ENCODE measurements around the gene NDRG3. TPM values are rescaled to one million over a fixed set of nuclear protein-coding genes. Genes with fewer than 3 reads are reported as not detected.
A peak's percentile ranks its signal among the peaks of the same experiment; 100 is the strongest.

The NDRG3 gene
- total and polyA plus RNA-seq, 2 donors from 2014 or later = 25.3 to 26.4 TPM

DNA sequence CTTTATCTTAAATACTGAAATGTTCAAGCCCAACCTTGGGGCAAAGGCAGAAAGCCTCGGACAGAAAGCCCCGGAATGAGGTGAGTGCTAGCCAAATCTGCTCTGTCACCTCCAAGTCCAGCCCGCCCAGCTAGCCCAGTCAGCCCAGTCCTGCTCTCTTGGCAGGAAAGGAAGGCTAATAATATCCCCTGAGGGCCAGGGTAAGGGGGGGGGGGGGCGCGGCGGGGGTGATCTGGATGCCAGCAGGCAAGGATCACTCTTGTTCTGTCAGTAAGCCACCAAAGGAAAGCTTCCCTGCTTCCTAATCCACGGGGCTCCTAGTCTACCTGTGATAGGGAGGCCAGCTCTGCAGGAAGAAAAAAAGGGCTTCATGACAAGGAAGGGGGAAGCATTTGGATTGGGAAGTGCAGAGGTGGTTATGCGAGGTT is 1.1 kb downstream of the NDRG3 start:
- Histone ChIP-seq H3K27ac (ENCODE audit: low read depth in 2 of 2, low read length in 2 of 2) (no peak overlapping the region), H3K36me3 (ENCODE audit: control insufficient read depth in 2 of 3, insufficient read depth in 3 of 3, low read length in 3 of 3) (no peaks in the 10 kb centered on the region), H3K9ac (ENCODE audit: low read length in 3 of 3) (peak overlapping the region in 1 of 3 donors; percentile 82), H3K27me3 (ENCODE audit: control insufficient read depth, insufficient read depth, low read length) (no peaks in the 10 kb centered on the region), H3K4me3 (ENCODE audit: low read length in 3 of 3) (peak overlapping the region; percentile 12 to 89 (median 86)), H3K4me1 (ENCODE audit: control insufficient read depth in 2 of 3, insufficient read depth in 2 of 3, low read depth in 1 of 3, low read length in 3 of 3) (peaks cover 0 to 8% (median 3%) of the 10 kb centered on the region in 3 donors), H3K9me3 (ENCODE audit: control insufficient read depth in 2 of 3, insufficient read depth in 1 of 3, low read length in 3 of 3) (no peaks in the 10 kb centered on the region)
- TF ChIP-seq, protein P1, sequence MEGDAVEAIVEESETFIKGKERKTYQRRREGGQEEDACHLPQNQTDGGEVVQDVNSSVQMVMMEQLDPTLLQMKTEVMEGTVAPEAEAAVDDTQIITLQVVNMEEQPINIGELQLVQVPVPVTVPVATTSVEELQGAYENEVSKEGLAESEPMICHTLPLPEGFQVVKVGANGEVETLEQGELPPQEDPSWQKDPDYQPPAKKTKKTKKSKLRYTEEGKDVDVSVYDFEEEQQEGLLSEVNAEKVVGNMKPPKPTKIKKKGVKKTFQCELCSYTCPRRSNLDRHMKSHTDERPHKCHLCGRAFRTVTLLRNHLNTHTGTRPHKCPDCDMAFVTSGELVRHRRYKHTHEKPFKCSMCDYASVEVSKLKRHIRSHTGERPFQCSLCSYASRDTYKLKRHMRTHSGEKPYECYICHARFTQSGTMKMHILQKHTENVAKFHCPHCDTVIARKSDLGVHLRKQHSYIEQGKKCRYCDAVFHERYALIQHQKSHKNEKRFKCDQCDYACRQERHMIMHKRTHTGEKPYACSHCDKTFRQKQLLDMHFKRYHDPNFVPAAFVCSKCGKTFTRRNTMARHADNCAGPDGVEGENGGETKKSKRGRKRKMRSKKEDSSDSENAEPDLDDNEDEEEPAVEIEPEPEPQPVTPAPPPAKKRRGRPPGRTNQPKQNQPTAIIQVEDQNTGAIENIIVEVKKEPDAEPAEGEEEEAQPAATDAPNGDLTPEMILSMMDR (IDR thresholded peaks at IDR 0.05; ENCODE audit: borderline replicate concordance, extremely low read depth, insufficient read depth) = no peak
- intact Hi-C loops (cut with DNase I) = no loop called here
- FAIRE-seq = no peak
- peak in 3 of 5 donors; percentile 11 to 46 (median 17) for DNase-seq

DNA sequence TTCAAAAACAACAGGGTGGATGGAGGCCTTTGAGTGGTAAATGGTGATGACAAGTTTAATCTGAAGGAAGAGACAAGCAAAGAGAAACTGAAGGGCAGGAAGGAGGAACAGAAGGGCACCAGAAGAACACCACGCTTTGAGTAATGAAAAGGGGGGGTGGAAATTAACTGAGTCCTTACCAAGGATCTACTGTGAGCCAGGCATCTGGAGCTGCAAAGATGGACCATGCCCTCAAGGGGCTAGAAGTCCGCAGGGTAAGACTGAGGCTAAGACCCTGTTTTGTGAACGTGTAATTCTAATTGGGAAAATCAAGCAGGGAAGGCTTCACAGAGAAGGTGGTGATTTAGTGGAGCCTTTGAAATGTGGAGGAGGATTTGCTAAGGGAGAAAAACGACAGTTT is 1.6 kb downstream of the NDRG3 start:
- Histone ChIP-seq H3K27me3 (ENCODE audit: control insufficient read depth, insufficient read depth, low read length) (no peaks in the 10 kb centered on the region), H3K4me3 (ENCODE audit: low read length in 3 of 3) (no peak overlapping the region), H3K9me3 (ENCODE audit: control insufficient read depth in 2 of 3, insufficient read depth in 1 of 3, low read length in 3 of 3) (no peaks in the 10 kb centered on the region), H3K4me1 (ENCODE audit: control insufficient read depth in 2 of 3, insufficient read depth in 2 of 3, low read depth in 1 of 3, low read length in 3 of 3) (peaks cover 0 to 8% (median 3%) of the 10 kb centered on the region in 3 donors), H3K27ac (ENCODE audit: low read depth in 2 of 2, low read length in 2 of 2) (no peak overlapping the region), H3K36me3 (ENCODE audit: control insufficient read depth in 2 of 3, insufficient read depth in 3 of 3, low read length in 3 of 3) (no peaks in the 10 kb centered on the region), H3K9ac (ENCODE audit: low read length in 3 of 3) (no peak overlapping the region)
- no peak for DNase-seq
- intact Hi-C loops (cut with DNase I) = no loop called here
- no peak for FAIRE-seq
- TF ChIP-seq, protein P1 (IDR thresholded peaks at IDR 0.05; ENCODE audit: borderline replicate concordance, extremely low read depth, insufficient read depth) = no peak

DNA sequence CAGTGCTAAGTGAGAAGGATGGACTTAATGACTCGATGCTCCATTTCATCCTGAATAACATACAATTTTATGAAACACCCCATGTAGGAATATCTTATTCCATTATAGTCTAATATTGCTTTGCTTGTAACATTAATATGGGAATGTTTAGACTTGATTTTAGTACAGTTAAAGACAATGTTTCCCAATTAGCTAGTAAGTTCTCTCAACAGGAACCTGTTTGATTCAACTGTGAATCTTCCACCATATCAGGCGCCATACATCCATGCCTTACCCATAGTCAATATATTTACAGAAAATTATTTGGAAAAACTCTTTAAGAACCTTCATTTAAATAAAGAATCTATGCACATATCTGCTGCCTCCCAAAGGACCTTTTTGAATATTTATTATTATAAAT is 3.3 kb downstream of the NDRG3 start:
- TF ChIP-seq, protein P1 (IDR thresholded peaks at IDR 0.05; ENCODE audit: borderline replicate concordance, extremely low read depth, insufficient read depth) = no peak
- intact Hi-C loops (cut with DNase I) = no loop called here
- DNase-seq = no peak
- no peaks in the 10 kb centered on the region for H3K27me3 ChIP-seq (ENCODE audit: control insufficient read depth, insufficient read depth, low read length)
- H3K4me3 ChIP-seq (ENCODE audit: low read length in 3 of 3) = no peak overlapping the region
- no peaks in the 10 kb centered on the region for H3K9me3 ChIP-seq (ENCODE audit: control insufficient read depth in 2 of 3, insufficient read depth in 1 of 3, low read length in 3 of 3)
- no peak for FAIRE-seq
- H3K4me1 ChIP-seq (ENCODE audit: control insufficient read depth in 2 of 3, insufficient read depth in 2 of 3, low read depth in 1 of 3, low read length in 3 of 3) = peaks cover 0 to 8% (median 3%) of the 10 kb centered on the region in 3 donors
- no peak overlapping the region for H3K9ac ChIP-seq (ENCODE audit: low read length in 3 of 3)
- no peaks in the 10 kb centered on the region for H3K36me3 ChIP-seq (ENCODE audit: control insufficient read depth in 2 of 3, insufficient read depth in 3 of 3, low read length in 3 of 3)
- no peak overlapping the region for H3K27ac ChIP-seq (ENCODE audit: low read depth in 2 of 2, low read length in 2 of 2)

DNA sequence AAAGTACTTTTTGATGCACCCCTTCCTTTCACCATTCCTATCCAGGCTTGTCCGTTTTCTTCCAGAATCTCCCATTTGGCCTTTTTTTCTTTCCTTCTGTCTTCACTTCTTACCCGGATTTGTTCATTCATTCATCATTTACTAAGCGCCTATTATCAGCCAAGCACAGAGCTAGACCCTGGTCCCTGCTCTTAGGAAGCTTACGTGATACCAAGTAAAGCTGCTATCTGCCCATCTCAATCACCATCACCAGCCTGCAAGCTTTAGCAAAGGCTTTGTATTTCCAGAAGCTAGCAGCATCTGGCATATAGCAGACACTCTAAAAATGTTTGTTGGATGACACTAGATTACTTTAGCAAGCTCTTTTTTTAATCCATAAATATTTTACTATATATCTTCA is 4.8 kb downstream of the NDRG3 start:
- TF ChIP-seq, protein P1 (IDR thresholded peaks at IDR 0.05; ENCODE audit: borderline replicate concordance, extremely low read depth, insufficient read depth) = no peak
- H3K36me3 ChIP-seq (ENCODE audit: control insufficient read depth in 2 of 3, insufficient read depth in 3 of 3, low read length in 3 of 3) = no peaks in the 10 kb centered on the region
- H3K9me3 ChIP-seq (ENCODE audit: control insufficient read depth in 2 of 3, insufficient read depth in 1 of 3, low read length in 3 of 3) = no peaks in the 10 kb centered on the region
- no peak for DNase-seq
- H3K4me3 ChIP-seq (ENCODE audit: low read length in 3 of 3) = no peak overlapping the region
- H3K4me1 ChIP-seq (ENCODE audit: control insufficient read depth in 2 of 3, insufficient read depth in 2 of 3, low read depth in 1 of 3, low read length in 3 of 3) = peaks cover 0 to 8% (median 0%) of the 10 kb centered on the region in 3 donors
- intact Hi-C loops (cut with DNase I) = no loop called here
- no peaks in the 10 kb centered on the region for H3K27me3 ChIP-seq (ENCODE audit: control insufficient read depth, insufficient read depth, low read length)
- FAIRE-seq = no peak
- no peak overlapping the region for H3K9ac ChIP-seq (ENCODE audit: low read length in 3 of 3)
- no peak overlapping the region for H3K27ac ChIP-seq (ENCODE audit: low read depth in 2 of 2, low read length in 2 of 2)
